AG04450 (cell line): ENCODE measurements around the gene RAB28. TPM values are rescaled to one million over a fixed set of nuclear protein-coding genes. Genes with fewer than 3 reads are reported as not detected.
A peak's percentile ranks its signal among the peaks of the same experiment; 100 is the strongest.

Experiments used
- CTCF ChIA-PET: fragments of 300-600, 350-600 bp; formaldehyde crosslinking; extraction: SDS; loops from one replicate; lab custom pipeline; 2022; ENCODE audit warnings: antibody characterized with exemption, inconsistent platforms; lab: Charles Lee
- POLR2A ChIA-PET: fragments of 350-600 bp; formaldehyde crosslinking; extraction: SDS; loops from one replicate; lab custom pipeline; 2021; ENCODE audit warnings: antibody characterized with exemption, inconsistent platforms; lab: Yijun Ruan, JAX
- DNase-seq: peaks from one replicate; pipeline ENCODE4 v3.0.0-alpha.2; 2011; ENCODE audit warnings: low read depth, low spot score
- H3K27ac ChIP-seq: one replicate; pipeline ENCODE4 v1.5.1; 2012; ENCODE audit warnings: low read depth, low read length, control low read depth
- H3K27me3 ChIP-seq: one replicate; pipeline ENCODE4 v1.6.0; 2012; ENCODE audit warnings: low read length; ENCODE audit not compliant: control insufficient read depth, insufficient read depth
- H3K4me3 ChIP-seq: 2 replicates; pipeline ENCODE4 v1.5.1; 2011; ENCODE audit warnings: mild to moderate bottlenecking, low read depth, low read length, control low read depth
- H3K9me3 ChIP-seq: 2 replicates; pipeline ENCODE4 v1.5.1; 2012; ENCODE audit warnings: low read length; ENCODE audit not compliant: control insufficient read depth, insufficient read depth
- CTCF ChIP-seq: IDR thresholded peaks from 2 replicates; pipeline ENCODE4 v1.5.1; 2011; ENCODE audit warnings: low read depth, low read length, control low read depth, inconsistent platforms
- polyA minus RNA-seq: library from RNA; depleted of rRNA, polyadenylated mRNA; stranded (reverse); fragments of >200 nt; gene quantifications from 2 replicates; pipeline ENCODE4 v1.2.3, GENCODE V29; 2011; rRNA and poly(A)+ RNA removed
- polyA plus RNA-seq: library from polyadenylated mRNA; depleted of rRNA; stranded (reverse); fragments of >200 nt; gene quantifications from 2 replicates; pipeline ENCODE4 v1.2.3, GENCODE V29; 2011; rRNA removed

The RAB28 gene
- polyA plus RNA-seq (13.6 and 19.8 TPM in 2 replicates), polyA minus RNA-seq (5.7 and 7.5 TPM in 2 replicates)

- no peaks in the 10 kb centered on the region for H3K27me3 ChIP-seq
- CTCF ChIA-PET: no interaction called here
- no peaks in the 10 kb centered on the region; the same call in none of the 2 replicates for H3K9me3 ChIP-seq
- DNase-seq: peak; percentile 86
- peak within 1 kb of the TSS; percentile 95 for H3K27ac ChIP-seq
- no peak for TF ChIP-seq CTCF
- H3K4me3 ChIP-seq: peak within 1 kb of the TSS; percentile 77
- POLR2A ChIA-PET: no interaction called here
Measured at GRCh38 chr4:13484122-13484748, at the start of gene RAB28. Gene RAB28 (minus strand): TSS chr4:13484340.

GRCh38 chr4:13531625-13531998, 47.5 kb upstream of the RAB28 start:
- Histone ChIP-seq H3K9me3 (no peaks in the 10 kb centered on the region; the same call in 1 of the 2 replicates), H3K27ac (no peak overlapping the region), H3K4me3 (no peak overlapping the region), H3K27me3 (peaks cover 95% of the 10 kb centered on the region)
- CTCF ChIA-PET: no interaction called here
- no peak for DNase-seq
- no peak for TF ChIP-seq CTCF
- POLR2A ChIA-PET: no interaction called here

- ChIA-PET POLR2A (no interaction called here), CTCF (no interaction called here)
- Histone ChIP-seq H3K9me3 (no peaks in the 10 kb centered on the region; the same call in 1 of the 2 replicates), H3K27ac (no peak overlapping the region), H3K27me3 (peaks cover 95% of the 10 kb centered on the region), H3K4me3 (no peak overlapping the region)
- DNase-seq: no peak
- TF ChIP-seq CTCF: no peak
Measured at GRCh38 chr4:13530823-13531624, 46.9 kb upstream of the RAB28 start.

GRCh38 chr4:13529128-13529919, 45.2 kb upstream of the RAB28 start:
- Histone ChIP-seq H3K27me3 (peaks cover 94% of the 10 kb centered on the region), H3K27ac (no peak overlapping the region), H3K9me3 (peaks cover 7% of the 10 kb centered on the region), H3K4me3 (no peak overlapping the region)
- POLR2A ChIA-PET: no interaction called here
- no peak for TF ChIP-seq CTCF
- no peak for DNase-seq
- CTCF ChIA-PET: no interaction called here
